ENCODE results near the gene IKBKE. TPM values are rescaled to one million over a fixed set of nuclear protein-coding genes. Genes with fewer than 3 reads are reported as not detected.

The IKBKE gene
- total and polyA plus RNA-seq, 2 experiments from 2014 or later = 14.5 to 17.7 TPM

DNA sequence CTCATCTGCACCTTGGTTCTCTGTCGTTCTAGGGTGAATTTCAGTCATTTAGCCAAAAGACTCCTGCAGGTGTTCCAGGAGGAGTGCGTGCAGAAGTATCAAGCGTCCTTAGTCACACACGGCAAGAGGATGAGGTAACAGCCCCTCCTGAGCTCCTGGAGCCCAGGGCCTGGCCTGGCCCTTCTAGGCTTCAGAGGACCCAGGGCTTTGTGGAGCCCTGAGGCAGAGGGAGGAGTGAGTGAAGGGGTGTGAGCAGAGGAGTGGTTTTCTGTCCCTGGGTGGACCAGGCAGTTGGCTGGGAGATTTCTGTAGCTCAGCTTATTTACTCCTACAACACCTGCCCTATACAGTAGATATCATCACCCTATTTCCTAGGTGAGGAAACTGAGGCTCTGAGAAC is 21.3 kb downstream of the IKBKE start:
- WGBS, 2 experiments (ENCODE audit: low coverage in 1 of 2, low lambda C conversion rate in 2 of 2, missing lambda C conversion rate in 2 of 2) = 64 to 78% methylated on average over 4 of the region's 4 CpGs
- Histone ChIP-seq H2AFZ (no peak overlapping the region), H3K4me1 (ENCODE audit: insufficient read depth) (peaks cover 9% of the 10 kb centered on the region; the same call in 1 of the 2 replicates), H3K4me2 (ENCODE audit: unreplicated experiment) (no peak overlapping the region), H3K9me3 (ENCODE audit: low read depth) (no peaks in the 10 kb centered on the region), H3K9me2 (ENCODE audit: insufficient read depth) (no peaks in the 10 kb centered on the region), H3F3A (ENCODE audit: insufficient read depth) (0 out of 2 replicates have a peak, but pooled peaks cover 6% of the 10 kb centered on the region), H3K27ac (no peak overlapping the region), H3K27me3 (replicated peaks; ENCODE audit: insufficient read depth) (no peaks in the 10 kb centered on the region), H3K9ac (no peak overlapping the region), H3K79me2 (ENCODE audit: insufficient read depth) (no peaks in the 10 kb centered on the region), H3K36me3 (ENCODE audit: low read depth) (peaks cover 18% of the 10 kb centered on the region; the same call in 1 of the 2 replicates), H4K20me1 (ENCODE audit: insufficient read depth) (no peaks in the 10 kb centered on the region), H3K4me3 (no peak overlapping the region)
- TF ChIP-seq EZH2phosphoT487 (IDR thresholded peaks at IDR 0.05; ENCODE audit: insufficient read depth, low read depth) = no peak
- no peak for TF ChIP-seq EZH2 (IDR thresholded peaks at IDR 0.05; ENCODE audit: insufficient read depth, poor library complexity, severe bottlenecking)
- DNase-seq = no peak
- in situ Hi-C loops (cut with MboI) = no loop called here

GRCh38 chr1:206492589-206492988 is 22.3 kb downstream of the IKBKE start:
- no peak overlapping the region for H2AFZ ChIP-seq
- no peak for DNase-seq
- H3K9ac ChIP-seq = no peak overlapping the region
- H3K27ac ChIP-seq = no peak overlapping the region
- H3F3A ChIP-seq (ENCODE audit: insufficient read depth) = 0 out of 2 replicates have a peak, but pooled peaks cover 6% of the 10 kb centered on the region
- no peak for TF ChIP-seq EZH2phosphoT487 (IDR thresholded peaks at IDR 0.05; ENCODE audit: insufficient read depth, low read depth)
- TF ChIP-seq EZH2 (IDR thresholded peaks at IDR 0.05; ENCODE audit: insufficient read depth, poor library complexity, severe bottlenecking) = no peak
- H3K4me1 ChIP-seq (ENCODE audit: insufficient read depth) = peaks cover 9% of the 10 kb centered on the region; the same call in 1 of the 2 replicates
- H3K9me2 ChIP-seq (ENCODE audit: insufficient read depth) = no peaks in the 10 kb centered on the region
- no peak overlapping the region for H3K4me3 ChIP-seq
- no peaks in the 10 kb centered on the region for H3K9me3 ChIP-seq (ENCODE audit: low read depth)
- in situ Hi-C loops (cut with MboI) = no loop called here
- no peaks in the 10 kb centered on the region for H3K27me3 ChIP-seq (replicated peaks; ENCODE audit: insufficient read depth)
- H3K4me2 ChIP-seq (ENCODE audit: unreplicated experiment) = no peak overlapping the region
- H3K79me2 ChIP-seq (ENCODE audit: insufficient read depth) = no peaks in the 10 kb centered on the region
- WGBS, 2 experiments (ENCODE audit: low coverage in 1 of 2, low lambda C conversion rate in 2 of 2, missing lambda C conversion rate in 2 of 2) = 95 to 96% methylated on average over 10 of the region's 10 CpGs
- H3K36me3 ChIP-seq (ENCODE audit: low read depth) = peaks cover 18% of the 10 kb centered on the region; the same call in 1 of the 2 replicates
- no peaks in the 10 kb centered on the region for H4K20me1 ChIP-seq (ENCODE audit: insufficient read depth)

DNA sequence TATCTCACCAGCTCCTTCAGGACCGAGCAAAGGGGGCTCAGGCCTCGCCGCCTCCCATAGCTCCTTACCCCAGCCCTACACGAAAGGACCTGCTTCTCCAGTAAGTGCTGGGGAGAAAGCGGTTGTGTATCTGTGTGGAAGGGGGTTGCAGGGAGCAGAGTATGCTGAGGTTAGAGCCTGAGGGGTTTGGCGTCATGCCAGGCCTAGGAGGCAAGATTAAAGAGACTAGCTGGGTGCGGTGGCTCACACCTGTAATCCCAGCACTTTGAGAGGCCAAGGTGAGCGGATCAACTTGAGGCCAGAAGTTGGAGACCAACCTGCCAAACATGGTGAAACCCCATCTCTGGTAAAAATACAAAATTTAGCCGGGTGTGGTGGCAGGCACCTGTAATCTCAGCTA is 23.0 kb downstream of the IKBKE start:
- no peaks in the 10 kb centered on the region for H3K9me2 ChIP-seq (ENCODE audit: insufficient read depth)
- 89 to 91% methylated on average over 9 of the region's 9 CpGs for WGBS, 2 experiments (ENCODE audit: low coverage in 1 of 2, low lambda C conversion rate in 2 of 2, missing lambda C conversion rate in 2 of 2)
- 0 out of 2 replicates have a peak, but pooled peaks cover 6% of the 10 kb centered on the region for H3F3A ChIP-seq (ENCODE audit: insufficient read depth)
- no peak overlapping the region for H3K9ac ChIP-seq
- TF ChIP-seq EZH2phosphoT487 (IDR thresholded peaks at IDR 0.05; ENCODE audit: insufficient read depth, low read depth) (no peak), EZH2 (IDR thresholded peaks at IDR 0.05; ENCODE audit: insufficient read depth, poor library complexity, severe bottlenecking) (no peak)
- H3K4me1 ChIP-seq (ENCODE audit: insufficient read depth) = peaks cover 9% of the 10 kb centered on the region; the same call in 1 of the 2 replicates
- H3K27me3 ChIP-seq (replicated peaks; ENCODE audit: insufficient read depth) = no peaks in the 10 kb centered on the region
- H3K4me2 ChIP-seq (ENCODE audit: unreplicated experiment) = no peak overlapping the region
- H3K36me3 ChIP-seq (ENCODE audit: low read depth) = peaks cover 18% of the 10 kb centered on the region; the same call in 1 of the 2 replicates
- no peak overlapping the region for H3K4me3 ChIP-seq
- no peak overlapping the region for H3K27ac ChIP-seq
- H4K20me1 ChIP-seq (ENCODE audit: insufficient read depth) = no peaks in the 10 kb centered on the region
- no peak overlapping the region for H2AFZ ChIP-seq
- in situ Hi-C loops (cut with MboI) = no loop called here
- H3K9me3 ChIP-seq (ENCODE audit: low read depth) = no peaks in the 10 kb centered on the region
- no peaks in the 10 kb centered on the region for H3K79me2 ChIP-seq (ENCODE audit: insufficient read depth)
- DNase-seq = no peak

GRCh38 chr1:206495011-206495461 is 24.8 kb downstream of the IKBKE start:
- Histone ChIP-seq H3K27ac (no peak overlapping the region), H3F3A (ENCODE audit: insufficient read depth) (0 out of 2 replicates have a peak, but pooled peaks cover 6% of the 10 kb centered on the region), H4K20me1 (ENCODE audit: insufficient read depth) (no peaks in the 10 kb centered on the region), H3K4me1 (ENCODE audit: insufficient read depth) (peaks cover 9% of the 10 kb centered on the region; the same call in 1 of the 2 replicates), H2AFZ (no peak overlapping the region), H3K27me3 (replicated peaks; ENCODE audit: insufficient read depth) (no peaks in the 10 kb centered on the region), H3K4me2 (ENCODE audit: unreplicated experiment) (no peak overlapping the region), H3K79me2 (ENCODE audit: insufficient read depth) (no peaks in the 10 kb centered on the region), H3K4me3 (no peak overlapping the region), H3K9me2 (ENCODE audit: insufficient read depth) (no peaks in the 10 kb centered on the region), H3K36me3 (ENCODE audit: low read depth) (peaks cover 18% of the 10 kb centered on the region; the same call in 1 of the 2 replicates), H3K9ac (no peak overlapping the region), H3K9me3 (ENCODE audit: low read depth) (no peaks in the 10 kb centered on the region)
- DNase-seq = no peak
- in situ Hi-C loops (cut with MboI) = no loop called here
- WGBS, 2 experiments (ENCODE audit: low coverage in 1 of 2, low lambda C conversion rate in 2 of 2, missing lambda C conversion rate in 2 of 2) = 94 to 99% methylated on average over 6 of the region's 6 CpGs
- TF ChIP-seq EZH2phosphoT487 (IDR thresholded peaks at IDR 0.05; ENCODE audit: insufficient read depth, low read depth) (no peak), EZH2 (IDR thresholded peaks at IDR 0.05; ENCODE audit: insufficient read depth, poor library complexity, severe bottlenecking) (no peak)
